GM23338 (cell line): ENCODE data around the gene CAPN10. TPM values are rescaled to one million over a fixed set of nuclear protein-coding genes. Genes with fewer than 3 reads are reported as not detected.

ENCODE experiments used
- ATAC-seq: fragments of 200-7000 bp; cut with Tn5 transposase; 3 replicates; pipeline ENCODE4 v1.9.1; 2020
- DNase-seq: peaks from one replicate; pipeline ENCODE4 v3.0.0-alpha.2; 2015; ENCODE audit warnings: low spot score
- H2AFZ ChIP-seq: fragments of 200-600 bp; sonication (generic); 2 replicates; pipeline ENCODE4 v1.8.0; 2016; ENCODE audit warnings: antibody characterized with exemption, mild to moderate bottlenecking, moderate library complexity
- H3F3A ChIP-seq: fragments of 200-600 bp; sonication (generic); replicated peaks from 2 replicates; pipeline ENCODE4 v1.8.0; 2017; ENCODE audit warnings: antibody characterized with exemption, mixed run types, low read depth
- H3K27ac ChIP-seq: fragments of 200-600 bp; sonication (generic); 2 replicates; pipeline ENCODE4 v1.6.1; 2016; ENCODE audit warnings: low read depth
- H3K27me3 ChIP-seq: fragments of 200-600 bp; sonication (generic); 2 replicates; pipeline ENCODE4 v1.8.0; 2016; ENCODE audit warnings: mild to moderate bottlenecking, mixed run types, moderate library complexity; ENCODE audit not compliant: insufficient read depth
- H3K36me3 ChIP-seq: fragments of 200-600 bp; sonication (generic); 2 replicates; pipeline ENCODE4 v1.8.0; 2016; ENCODE audit warnings: mild to moderate bottlenecking; ENCODE audit not compliant: insufficient read depth
- H3K4me1 ChIP-seq: fragments of 200-600 bp; sonication (generic); 2 replicates; pipeline ENCODE4 v1.8.0; 2016; ENCODE audit warnings: mild to moderate bottlenecking, moderate library complexity; ENCODE audit not compliant: insufficient read depth
- H3K4me2 ChIP-seq: fragments of 200-600 bp; sonication (generic); 2 replicates; pipeline ENCODE4 v1.7.1; 2017; ENCODE audit warnings: mixed run types
- H3K4me3 ChIP-seq: fragments of 200-600 bp; sonication (generic); 2 replicates; pipeline ENCODE4 v1.6.1; 2016; ENCODE audit warnings: mixed run types
- H3K79me2 ChIP-seq: fragments of 200-600 bp; sonication (generic); replicated peaks from 2 replicates; pipeline ENCODE4 v1.8.0; 2017; ENCODE audit warnings: mild to moderate bottlenecking; ENCODE audit not compliant: insufficient read depth
- H3K9me2 ChIP-seq: fragments of 200-600 bp; sonication (generic); 2 replicates; pipeline ENCODE4 v1.8.0; 2017; ENCODE audit not compliant: insufficient read depth
- H4K20me1 ChIP-seq: fragments of 200-600 bp; sonication (generic); replicated peaks from 2 replicates; pipeline ENCODE4 v1.8.0; 2017; ENCODE audit warnings: mild to moderate bottlenecking; ENCODE audit not compliant: insufficient read depth
- H3K27ac Mint-ChIP-seq: 2 replicates; pipeline ENCODE4 v1.8.0; 2020; ENCODE audit warnings: inconsistent platforms, mild to moderate bottlenecking, moderate library complexity, mixed read lengths
- H3K27me3 Mint-ChIP-seq: 3 replicates; pipeline ENCODE4 v1.8.0; 2022; ENCODE audit warnings: low read depth, mild to moderate bottlenecking, moderate library complexity, mixed read lengths, inconsistent platforms; ENCODE audit not compliant: insufficient read depth, poor library complexity
- H3K36me3 Mint-ChIP-seq: 3 replicates; pipeline ENCODE4 v1.8.0; 2021; ENCODE audit warnings: low read depth, mild to moderate bottlenecking, inconsistent platforms, moderate library complexity, mixed read lengths
- H3K4me1 Mint-ChIP-seq: 3 replicates; pipeline ENCODE4 v1.8.0; 2020; ENCODE audit warnings: mild to moderate bottlenecking, inconsistent platforms, mixed read lengths
- H3K4me3 Mint-ChIP-seq: 3 replicates; pipeline ENCODE4 v1.8.0; 2021; ENCODE audit warnings: moderate library complexity, mild to moderate bottlenecking, inconsistent platforms, mixed read lengths
- H3K9me3 Mint-ChIP-seq: 3 replicates; pipeline ENCODE4 v1.8.0; 2020; ENCODE audit warnings: moderate library complexity, mild to moderate bottlenecking, inconsistent platforms, mixed read lengths
- CREB1 ChIP-seq: fragments of 250-450 bp; sonication (Bioruptor Pico); IDR thresholded peaks from 2 replicates; pipeline ENCODE4 v1.5.0; 2020; ENCODE audit warnings: low read depth, mild to moderate bottlenecking, moderate library complexity
- CTCF ChIP-seq, 2 experiments: fragments of 200-600 bp in 1 of 2; sonication (generic) in 1 of 2; conservative IDR thresholded peaks; 2 replicates each; pipeline versions ENCODE4 v1.5.1 to v1.6.1; 2016 to 2017; ENCODE audit warnings: antibody characterized with exemption in 2 of 2, low read depth in 2 of 2, mild to moderate bottlenecking in 2 of 2, moderate library complexity in 1 of 2
- EZH2 ChIP-seq: fragments of 200-600 bp; sonication (generic); IDR thresholded peaks from one replicate; pipeline ENCODE4 v1.8.0; 2017; ENCODE audit warnings: antibody characterized with exemption, mild to moderate bottlenecking, low read depth; ENCODE audit not compliant: unreplicated experiment
- EZH2phosphoT487 ChIP-seq: fragments of 200-600 bp; sonication (generic); IDR thresholded peaks from one replicate; pipeline ENCODE4 v1.8.1; 2018; ENCODE audit warnings: antibody characterized with exemption; ENCODE audit not compliant: unreplicated experiment
- JUNB ChIP-seq: IDR thresholded peaks from one replicate; pipeline ENCODE4 v1.6.1; 2016; ENCODE audit warnings: antibody characterized with exemption; ENCODE audit not compliant: unreplicated experiment
- NANOG ChIP-seq: IDR thresholded peaks from 2 replicates; pipeline ENCODE4 v1.6.1; 2016; ENCODE audit warnings: antibody characterized with exemption, borderline replicate concordance
- POLR2AphosphoS5 ChIP-seq: IDR thresholded peaks from 2 replicates; pipeline ENCODE4 v1.6.1; 2016; ENCODE audit warnings: antibody characterized with exemption, low read depth
- REST ChIP-seq: IDR thresholded peaks from one replicate; pipeline ENCODE4 v1.6.1; 2018; ENCODE audit warnings: antibody characterized with exemption; ENCODE audit not compliant: unreplicated experiment
- STAT1 ChIP-seq: IDR thresholded peaks from one replicate; pipeline ENCODE4 v1.6.1; 2016; ENCODE audit warnings: antibody characterized with exemption; ENCODE audit not compliant: unreplicated experiment
- ZNF331 ChIP-seq: fragments of 250-450 bp; sonication (Bioruptor Pico); IDR thresholded peaks from 2 replicates; pipeline ENCODE4 v1.5.0; 2020; ENCODE audit warnings: low read depth, mild to moderate bottlenecking, moderate library complexity
- ZNF462 ChIP-seq: fragments of 250-450 bp; sonication (Bioruptor Pico); IDR thresholded peaks from 2 replicates; pipeline ENCODE4 v1.5.0; 2020; ENCODE audit warnings: mild to moderate bottlenecking, moderate library complexity
- polyA plus RNA-seq: library from polyadenylated mRNA; unstranded; fragments of >200 nt; fragmentation: Nextera tagmentation; extraction: Ambion mirVana; gene quantifications from 2 replicates; pipeline ENCODE4 v1.2.1, GENCODE V29; 2016
- total RNA-seq: library from RNA; depleted of rRNA; stranded (reverse); fragments of >200 nt; shearing (Covaris generic); gene quantifications from 2 replicates; pipeline ENCODE4 v1.2.3, GENCODE V29; 2014

CAPN10 gene
- total and polyA plus RNA-seq, 2 experiments from 2014 or later: 30.2 to 59.8 TPM

- Histone ChIP-seq H4K20me1 (no peaks in the 10 kb centered on the region), H3K4me2 (no peak overlapping the region), H3K4me1 (peaks cover 4% of the 10 kb centered on the region; the same call in 1 of the 2 replicates), H3K27me3 (no peaks in the 10 kb centered on the region), H2AFZ (no peak overlapping the region), H3K36me3 (no peaks in the 10 kb centered on the region; the same call in 1 of the 2 replicates), H3K9me2 (no peaks in the 10 kb centered on the region), H3K27ac (no peak overlapping the region), H3F3A (no peaks in the 10 kb centered on the region), H3K79me2 (no peaks in the 10 kb centered on the region), H3K4me3 (no peak overlapping the region)
- H3K27ac Mint-ChIP-seq: no peak overlapping the region
- no peaks in the 10 kb centered on the region for H3K4me1 Mint-ChIP-seq
- H3K9me3 Mint-ChIP-seq: peaks cover 33% of the 10 kb centered on the region
- ATAC-seq: no peak
- TF ChIP-seq CREB1 (CRISPR knock-in tag) (no peak), ZNF331 (CRISPR knock-in tag) (no peak), EZH2phosphoT487 (no peak), EZH2 (no peak)
- no peak for DNase-seq
- peaks cover 1% of the 10 kb centered on the region for H3K27me3 Mint-ChIP-seq
- no peak overlapping the region for H3K4me3 Mint-ChIP-seq
- peaks cover 37% of the 10 kb centered on the region for H3K36me3 Mint-ChIP-seq
Observed at GRCh38 chr2:240539906-240540305, 46.6 kb upstream of the CAPN10 start.

- H3K4me3 ChIP-seq: no peak overlapping the region
- H3K27ac Mint-ChIP-seq: no peak overlapping the region
- H3K27me3 Mint-ChIP-seq: peaks cover 1% of the 10 kb centered on the region
- no peaks in the 10 kb centered on the region for H3K79me2 ChIP-seq
- no peak overlapping the region for H2AFZ ChIP-seq
- H3K9me2 ChIP-seq: no peaks in the 10 kb centered on the region
- no peaks in the 10 kb centered on the region for H3K36me3 ChIP-seq
- peaks cover 21% of the 10 kb centered on the region for H3K9me3 Mint-ChIP-seq
- no peaks in the 10 kb centered on the region for H3K4me1 ChIP-seq
- ATAC-seq (no peak), DNase-seq (no peak)
- no peak overlapping the region for H3K4me2 ChIP-seq
- no peaks in the 10 kb centered on the region for H3K27me3 ChIP-seq
- peaks cover 30% of the 10 kb centered on the region for H3K36me3 Mint-ChIP-seq
- no peaks in the 10 kb centered on the region for H3F3A ChIP-seq
- H4K20me1 ChIP-seq: no peaks in the 10 kb centered on the region
- H3K4me3 Mint-ChIP-seq: no peak overlapping the region
- H3K27ac ChIP-seq: no peak overlapping the region
- no peaks in the 10 kb centered on the region for H3K4me1 Mint-ChIP-seq
- TF ChIP-seq REST (no peak), ZNF331 (CRISPR knock-in tag) (no peak), POLR2AphosphoS5 (no peak), JUNB (no peak), ZNF462 (no peak), CREB1 (CRISPR knock-in tag) (no peak), STAT1 (no peak), CTCF (conservative IDR thresholded peaks at IDR 0.05; ENCODE audit: low read depth in 2 of 2) (no peak), NANOG (no peak)
Observed at GRCh38 chr2:240551288-240551687, 35.2 kb upstream of the CAPN10 start.
